Stimulated activated effector memory CD8-positive, alpha-beta T cell treated with anti-CD3 and anti-CD28 coated beads, Interleukin-12 subunit alpha, Interleukin-12 subunit beta, amount 100 ng/mL, for 72 hours (primary cell): Measurements from ENCODE around the gene TEK.

Experiments used
- ATAC-seq: fragments of 150-1000 bp; cut with Tn5 transposase; 2 replicates; pipeline ENCODE4 v1.10.0; 2021
- DNase-seq, 2 donors: peaks; one replicate each; pipeline ENCODE4 v3.0.0; 2021 to 2022; ENCODE audit warnings: low spot score in 2 of 2
- H3K27ac Mint-ChIP-seq: one replicate; pipeline ENCODE4 v1.8.0; 2022; ENCODE audit warnings: mild to moderate bottlenecking, mixed read lengths
- H3K36me3 Mint-ChIP-seq: one replicate; pipeline ENCODE4 v1.8.0; 2022; ENCODE audit warnings: mild to moderate bottlenecking, mixed read lengths
- H3K4me1 Mint-ChIP-seq: one replicate; pipeline ENCODE4 v1.8.0; 2022; ENCODE audit warnings: mixed read lengths
- H3K4me3 Mint-ChIP-seq: one replicate; pipeline ENCODE4 v1.8.0; 2022; ENCODE audit warnings: mild to moderate bottlenecking, mixed read lengths
- H3K9me3 Mint-ChIP-seq: one replicate; pipeline ENCODE4 v1.8.0; 2022; ENCODE audit warnings: mixed read lengths

Gene TEK

GRCh38 chr9:27150746-27151406 lies 41.9 kb downstream of the TEK start:
- Mint-ChIP-seq H3K4me1 (no peaks in the 10 kb centered on the region), H3K36me3 (no peaks in the 10 kb centered on the region), H3K27ac (no peak overlapping the region), H3K9me3 (no peaks in the 10 kb centered on the region), H3K4me3 (no peak overlapping the region)
- DNase-seq (no peak), ATAC-seq (no peak)

- Mint-ChIP-seq H3K27ac (no peak overlapping the region), H3K4me3 (no peak overlapping the region), H3K36me3 (no peaks in the 10 kb centered on the region), H3K9me3 (no peaks in the 10 kb centered on the region), H3K4me1 (no peaks in the 10 kb centered on the region)
- ATAC-seq (no peak), DNase-seq (no peak)
Measured at GRCh38 chr9:27151693-27152404, 42.8 kb downstream of the TEK start.

DNA sequence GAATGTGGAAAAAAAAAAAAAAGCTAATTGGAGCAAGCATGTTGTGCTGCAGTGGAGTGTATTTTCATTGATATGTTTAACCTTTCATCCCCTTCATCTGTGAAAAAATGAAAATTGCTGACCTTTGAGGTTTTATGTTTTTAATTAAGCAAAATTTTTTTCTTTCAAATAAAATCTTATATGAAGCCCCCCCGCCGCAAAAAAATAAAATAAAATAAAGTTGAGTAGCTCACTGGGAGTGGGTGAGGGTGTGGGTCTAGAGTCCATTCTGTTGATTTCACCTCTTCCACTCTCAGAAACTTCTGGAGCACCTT lies 43.3 kb downstream of the TEK start:
- no peak for ATAC-seq
- Mint-ChIP-seq H3K36me3 (no peaks in the 10 kb centered on the region), H3K4me3 (no peak overlapping the region), H3K4me1 (no peaks in the 10 kb centered on the region), H3K27ac (no peak overlapping the region), H3K9me3 (no peaks in the 10 kb centered on the region)
- DNase-seq = no peak

DNA sequence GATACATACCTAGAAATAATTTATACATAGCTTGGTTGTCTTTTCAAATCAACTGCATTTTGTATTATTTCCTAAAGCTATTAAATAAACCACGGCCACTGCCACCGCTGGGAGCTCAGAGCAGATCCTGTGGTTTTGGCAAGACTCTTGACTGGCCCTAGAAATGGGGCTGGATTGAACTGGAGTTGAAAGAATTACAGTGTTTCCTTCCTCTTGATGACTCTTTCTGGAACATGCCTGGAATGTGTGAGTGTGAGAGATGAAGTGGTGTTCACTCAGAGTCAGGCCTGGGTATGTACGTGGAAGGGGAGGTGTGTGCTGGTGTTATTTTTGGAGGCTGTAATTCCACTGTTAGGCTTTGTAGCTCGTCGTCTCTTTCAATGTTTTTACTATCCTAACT lies 45.9 kb downstream of the TEK start:
- H3K4me3 Mint-ChIP-seq = no peak overlapping the region
- ATAC-seq (no peak), DNase-seq (no peak)

DNA sequence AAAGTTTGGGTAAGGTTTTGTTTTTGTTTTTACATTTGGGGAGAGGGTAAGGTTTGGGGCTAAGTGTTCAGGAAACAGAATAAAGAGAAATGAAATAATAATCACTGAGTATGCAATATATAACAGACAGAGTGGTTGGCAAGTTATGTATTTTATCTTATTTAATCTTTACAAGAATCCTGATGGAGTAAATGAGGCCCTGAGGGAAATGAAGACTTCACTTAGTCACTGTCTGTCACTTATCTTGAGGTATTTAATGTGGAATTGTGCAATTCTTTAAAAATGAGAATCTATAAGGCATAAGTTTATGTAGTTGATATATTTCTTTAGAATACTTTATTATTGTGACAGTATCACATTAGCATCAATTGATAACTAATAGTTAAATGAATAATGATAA lies 48.1 kb downstream of the TEK start:
- no peak overlapping the region for H3K4me3 Mint-ChIP-seq
- ATAC-seq (no peak), DNase-seq (no peak)
- H3K27ac Mint-ChIP-seq = no peak overlapping the region
- no peaks in the 10 kb centered on the region for H3K36me3 Mint-ChIP-seq
- no peaks in the 10 kb centered on the region for H3K4me1 Mint-ChIP-seq
- H3K9me3 Mint-ChIP-seq = no peaks in the 10 kb centered on the region

More for the DNA sequence above, 45.9 kb downstream of the TEK start:
- no peaks in the 10 kb centered on the region for H3K9me3 Mint-ChIP-seq
- no peak overlapping the region for H3K27ac Mint-ChIP-seq
- H3K36me3 Mint-ChIP-seq = no peaks in the 10 kb centered on the region
- no peaks in the 10 kb centered on the region for H3K4me1 Mint-ChIP-seq

GRCh38 chr9:27157736-27158135 lies 48.7 kb downstream of the TEK start:
- Mint-ChIP-seq H3K4me1 (no peaks in the 10 kb centered on the region), H3K9me3 (no peaks in the 10 kb centered on the region), H3K27ac (no peak overlapping the region), H3K4me3 (no peak overlapping the region), H3K36me3 (no peaks in the 10 kb centered on the region)
- ATAC-seq (no peak), DNase-seq (no peak)

DNA sequence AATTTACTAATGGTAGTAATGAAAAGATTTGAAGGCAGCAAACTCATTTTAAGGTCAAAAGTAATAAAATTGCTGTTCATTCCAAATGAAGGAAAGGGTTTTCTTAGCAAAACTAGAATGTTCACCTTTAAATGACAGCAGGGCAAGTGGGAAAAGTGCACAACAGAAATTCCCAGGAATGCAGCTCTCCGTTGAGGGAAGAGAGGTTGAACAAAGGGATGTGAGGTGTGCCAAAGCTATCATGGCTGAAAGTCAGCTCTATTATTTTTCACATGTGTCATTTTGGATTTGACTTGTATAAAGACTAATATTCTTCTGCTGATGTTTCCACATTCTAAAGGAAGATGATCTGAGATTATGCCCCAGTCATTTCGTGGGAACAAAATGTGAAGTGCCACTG lies 51.6 kb downstream of the TEK start:
- H3K36me3 Mint-ChIP-seq = no peaks in the 10 kb centered on the region
- no peaks in the 10 kb centered on the region for H3K4me1 Mint-ChIP-seq
- no peak for ATAC-seq
- no peak overlapping the region for H3K27ac Mint-ChIP-seq
- DNase-seq = no peak
- no peaks in the 10 kb centered on the region for H3K9me3 Mint-ChIP-seq
- no peak overlapping the region for H3K4me3 Mint-ChIP-seq

DNA sequence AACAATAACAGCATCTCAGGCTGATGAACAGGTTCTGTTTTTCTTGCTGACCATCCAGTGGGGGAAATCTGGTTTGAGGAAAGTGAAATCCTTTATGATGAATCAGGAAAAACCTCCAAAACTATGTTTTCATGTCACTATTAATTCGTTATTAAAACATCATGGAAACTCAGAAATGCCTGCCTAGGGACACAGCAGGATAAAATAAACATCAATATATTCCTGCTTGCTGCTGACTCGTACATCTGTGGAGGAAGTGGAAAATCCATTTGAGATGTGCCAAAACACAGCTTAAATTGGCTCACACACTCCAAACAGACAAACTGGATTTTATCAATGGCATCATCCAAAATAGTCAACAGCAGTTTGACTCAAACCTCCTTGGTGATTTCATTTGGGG lies 53.0 kb downstream of the TEK start:
- no peak overlapping the region for H3K4me3 Mint-ChIP-seq
- H3K36me3 Mint-ChIP-seq = no peaks in the 10 kb centered on the region
- no peak for ATAC-seq
- no peak overlapping the region for H3K27ac Mint-ChIP-seq
- no peak for DNase-seq
- H3K9me3 Mint-ChIP-seq = no peaks in the 10 kb centered on the region
- no peaks in the 10 kb centered on the region for H3K4me1 Mint-ChIP-seq

DNA sequence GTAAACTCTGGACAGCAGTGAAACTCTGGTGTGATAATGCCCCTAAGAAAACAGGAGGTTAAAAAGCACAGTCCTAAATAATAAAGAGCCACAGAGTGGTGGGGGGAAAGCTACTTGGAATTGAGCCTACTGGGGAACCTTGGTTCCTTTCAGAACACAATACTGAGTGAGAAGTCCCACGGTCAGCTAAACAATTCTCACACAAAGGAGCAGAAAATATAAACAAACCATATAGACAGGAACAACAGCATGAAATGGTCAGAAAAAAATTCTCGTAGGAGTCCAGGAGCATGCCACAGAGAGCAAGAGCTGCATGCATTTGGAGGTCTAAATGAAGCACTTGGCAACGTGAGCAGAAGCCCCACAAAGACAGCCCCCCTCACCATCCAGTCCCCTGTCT lies 56.0 kb downstream of the TEK start:
- no peaks in the 10 kb centered on the region for H3K4me1 Mint-ChIP-seq
- no peaks in the 10 kb centered on the region for H3K36me3 Mint-ChIP-seq

DNA sequence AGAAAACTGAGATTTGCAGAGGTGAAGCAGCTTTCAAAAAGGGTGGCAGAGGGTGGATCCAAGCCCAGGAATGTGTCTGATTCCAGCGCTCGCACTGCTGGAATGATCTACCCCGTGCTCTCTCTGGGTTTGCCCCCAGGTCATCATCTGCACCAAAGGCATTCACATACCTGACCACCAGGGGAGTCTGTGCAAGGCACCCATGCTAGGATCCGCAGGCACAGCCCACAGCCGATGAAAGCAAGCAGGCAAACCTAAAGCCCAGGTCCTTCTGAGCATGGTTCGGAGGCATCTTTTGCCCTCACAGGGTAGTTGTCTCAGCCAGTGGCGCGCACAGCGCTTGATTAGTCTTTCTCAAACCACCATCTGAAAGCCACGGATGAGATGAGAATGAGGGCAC lies 56.6 kb downstream of the TEK start:
- ATAC-seq = no peak
- Mint-ChIP-seq H3K36me3 (no peaks in the 10 kb centered on the region), H3K4me1 (no peaks in the 10 kb centered on the region), H3K9me3 (peaks cover 5% of the 10 kb centered on the region), H3K4me3 (no peak overlapping the region), H3K27ac (no peak overlapping the region)
- DNase-seq = no peak

More for the DNA sequence above, 56.0 kb downstream of the TEK start:
- DNase-seq = no peak
- H3K27ac Mint-ChIP-seq = no peak overlapping the region
- ATAC-seq = no peak
- H3K4me3 Mint-ChIP-seq = no peak overlapping the region
- peaks cover 5% of the 10 kb centered on the region for H3K9me3 Mint-ChIP-seq

DNA sequence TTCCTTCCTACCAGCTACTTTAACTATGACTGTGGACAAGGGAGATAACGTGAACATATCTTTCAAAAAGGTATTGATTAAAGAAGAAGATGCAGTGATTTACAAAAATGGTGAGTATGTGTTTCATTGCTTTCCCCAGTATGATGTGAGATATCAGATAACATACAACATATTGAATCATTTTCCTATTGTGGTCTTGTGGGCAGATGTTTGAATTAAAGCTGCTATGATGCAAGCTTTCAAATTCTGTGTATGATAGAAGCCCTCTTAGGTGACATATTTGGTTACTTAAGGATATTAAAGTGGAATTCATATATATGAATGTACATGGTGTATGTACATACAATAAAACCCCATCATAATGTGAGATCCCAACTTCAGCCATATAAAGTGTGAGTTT lies 59.5 kb downstream of the TEK start:
- H3K9me3 Mint-ChIP-seq = peaks cover 5% of the 10 kb centered on the region
- H3K36me3 Mint-ChIP-seq = no peaks in the 10 kb centered on the region
- H3K4me1 Mint-ChIP-seq = no peaks in the 10 kb centered on the region
- H3K4me3 Mint-ChIP-seq = no peak overlapping the region
- ATAC-seq (no peak), DNase-seq (no peak)
- H3K27ac Mint-ChIP-seq = no peak overlapping the region

GRCh38 chr9:27168951-27169350 lies 59.9 kb downstream of the TEK start:
- no peak for ATAC-seq
- Mint-ChIP-seq H3K9me3 (peaks cover 5% of the 10 kb centered on the region), H3K27ac (no peak overlapping the region), H3K36me3 (no peaks in the 10 kb centered on the region), H3K4me1 (no peaks in the 10 kb centered on the region), H3K4me3 (no peak overlapping the region)
- no peak for DNase-seq

GRCh38 chr9:27176971-27177370 lies 67.9 kb downstream of the TEK start:
- ATAC-seq = no peak
- Mint-ChIP-seq H3K9me3 (peaks cover 6% of the 10 kb centered on the region), H3K4me1 (no peaks in the 10 kb centered on the region), H3K36me3 (no peaks in the 10 kb centered on the region), H3K27ac (no peak overlapping the region), H3K4me3 (no peak overlapping the region)
- DNase-seq = no peak

DNA sequence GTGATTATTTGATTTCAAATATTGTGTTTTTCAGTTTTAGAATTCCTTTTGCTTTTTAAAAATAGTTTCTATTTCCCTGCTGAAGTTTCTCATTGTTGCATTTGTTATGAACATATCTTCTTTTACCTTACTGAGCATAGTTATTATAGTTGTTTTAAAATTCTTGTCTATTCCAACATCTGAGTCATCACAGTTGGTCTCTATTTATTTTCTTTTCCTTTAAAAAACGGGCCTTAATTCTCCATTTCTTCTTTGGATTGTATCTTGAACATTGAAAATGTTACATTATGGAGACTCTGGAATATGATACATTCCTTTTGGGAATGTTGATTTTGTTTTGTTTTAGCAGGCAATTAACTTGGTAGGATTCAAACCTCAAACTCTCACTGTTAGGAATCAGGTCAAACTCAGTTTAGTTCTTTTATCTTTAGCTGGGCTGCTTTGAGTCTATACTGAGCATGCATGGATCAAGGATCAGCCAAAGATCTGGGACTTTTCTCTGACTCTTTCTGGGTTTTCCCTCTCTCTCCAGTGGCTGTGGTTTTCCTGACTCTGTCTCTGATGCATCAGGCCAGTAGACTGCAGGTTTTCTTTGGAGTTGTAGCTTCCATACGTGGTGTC lies 70.3 kb downstream of the TEK start:
- H3K36me3 Mint-ChIP-seq = no peaks in the 10 kb centered on the region
- DNase-seq = no peak
- H3K27ac Mint-ChIP-seq = no peak overlapping the region
- no peak overlapping the region for H3K4me3 Mint-ChIP-seq
- ATAC-seq = no peak
- no peaks in the 10 kb centered on the region for H3K4me1 Mint-ChIP-seq
- peaks cover 6% of the 10 kb centered on the region for H3K9me3 Mint-ChIP-seq

GRCh38 chr9:27181381-27181780 lies 72.4 kb downstream of the TEK start:
- DNase-seq (no peak), ATAC-seq (no peak)
- Mint-ChIP-seq H3K4me3 (no peak overlapping the region), H3K9me3 (peaks cover 6% of the 10 kb centered on the region), H3K4me1 (no peaks in the 10 kb centered on the region), H3K36me3 (no peaks in the 10 kb centered on the region), H3K27ac (no peak overlapping the region)

DNA sequence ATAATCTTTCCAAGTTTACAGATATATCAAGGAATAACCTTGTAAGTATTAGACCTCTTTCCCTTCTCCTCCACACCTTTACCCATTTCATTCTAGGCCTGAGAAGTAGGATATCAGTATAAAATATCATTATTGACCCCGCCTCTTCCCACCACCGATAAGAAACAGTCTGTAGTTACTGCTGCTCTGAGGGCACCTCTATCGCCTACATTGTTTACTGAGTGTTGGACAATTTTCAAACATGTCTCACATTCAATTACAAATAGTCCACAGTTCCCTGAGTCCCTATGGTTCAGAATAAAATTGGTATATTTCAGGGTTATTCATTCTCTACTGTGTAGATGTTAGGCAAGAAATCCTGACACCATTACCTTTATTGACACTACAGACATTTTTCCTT lies 73.4 kb downstream of the TEK start:
- Mint-ChIP-seq H3K4me3 (no peak overlapping the region), H3K9me3 (peaks cover 6% of the 10 kb centered on the region), H3K4me1 (no peaks in the 10 kb centered on the region), H3K36me3 (no peaks in the 10 kb centered on the region), H3K27ac (no peak overlapping the region)
- DNase-seq (no peak), ATAC-seq (no peak)
